Tibial artery (tissue), 4 donors: ENCODE results near the gene PTPRN2.

ENCODE experiments used
- DNase-seq, 2 donors: peaks; one replicate each; pipeline ENCODE4 v3.0.0-alpha.2; 2019
- H3K27ac ChIP-seq, 2 donors: fragments of 200-600 bp; sonication (generic) in 1 of 2; 1 replicate in 1 of 2; 2 replicates in 1 of 2; pipeline ENCODE4 v1.5.1; 2018 to 2019; ENCODE audit warnings: mild to moderate bottlenecking in 1 of 2
- H3K27me3 ChIP-seq, 2 donors: fragments of 200-600 bp; sonication (generic) in 1 of 2; one replicate each; pipeline versions ENCODE4 v1.5.1 to v1.6.0; 2016 to 2019
- H3K36me3 ChIP-seq, 3 donors: fragments of 200-600 bp; sonication (generic) in 2 of 3; one replicate each; pipeline ENCODE4 v1.5.1; 2016 to 2019; ENCODE audit warnings: mild to moderate bottlenecking in 2 of 3
- H3K4me1 ChIP-seq, 4 donors: fragments of 200-600 bp; sonication (generic) in 2 of 4; 1 replicate in 3 of 4; 2 replicates in 1 of 4; pipeline ENCODE4 v1.5.1; 2016 to 2019
- H3K4me3 ChIP-seq, 2 donors: fragments of 200-600 bp; sonication (generic) in 1 of 2; 1 replicate in 1 of 2; 2 replicates in 1 of 2; pipeline ENCODE4 v1.5.1; 2018 to 2019; ENCODE audit warnings: mild to moderate bottlenecking in 2 of 2
- H3K9me3 ChIP-seq, 3 donors: fragments of 200-600 bp; sonication (generic) in 1 of 3; one replicate each; pipeline ENCODE4 v1.5.1; 2016 to 2019
- CTCF ChIP-seq, 2 experiments: fragments of 200-600 bp in 1 of 2; fragments of 450-650 bp in 1 of 2; IDR thresholded peaks; one replicate each; pipeline ENCODE4 v1.5.1; 2017 to 2019; ENCODE audit warnings: antibody characterized with exemption in 2 of 2, mild to moderate bottlenecking in 1 of 2, moderate library complexity in 1 of 2
- intact Hi-C: fragments of 100-400 bp; cut with DNase I; formaldehyde crosslinking; loops from one replicate; pipeline ENCODE4 v1.15.0; 2023; ENCODE audit warnings: low total_unique reads

PTPRN2 gene

GRCh38 chr7:157675427-157675927 lies 912.1 kb downstream of the PTPRN2 start:
- intact Hi-C loops, result no loop called here
- H3K4me1 ChIP-seq, result no peaks in the 10 kb centered on the region
- no peaks in the 10 kb centered on the region for H3K36me3 ChIP-seq
- no peak for TF ChIP-seq CTCF (IDR thresholded peaks at IDR 0.05)
- no peaks in the 10 kb centered on the region for H3K9me3 ChIP-seq
- peaks cover 0 to 78% of the 10 kb centered on the region in 2 donors for H3K27me3 ChIP-seq
- no peak overlapping the region for H3K27ac ChIP-seq
- peak in 1 of 2 donors; percentile 61 for DNase-seq
- no peak overlapping the region for H3K4me3 ChIP-seq

DNA sequence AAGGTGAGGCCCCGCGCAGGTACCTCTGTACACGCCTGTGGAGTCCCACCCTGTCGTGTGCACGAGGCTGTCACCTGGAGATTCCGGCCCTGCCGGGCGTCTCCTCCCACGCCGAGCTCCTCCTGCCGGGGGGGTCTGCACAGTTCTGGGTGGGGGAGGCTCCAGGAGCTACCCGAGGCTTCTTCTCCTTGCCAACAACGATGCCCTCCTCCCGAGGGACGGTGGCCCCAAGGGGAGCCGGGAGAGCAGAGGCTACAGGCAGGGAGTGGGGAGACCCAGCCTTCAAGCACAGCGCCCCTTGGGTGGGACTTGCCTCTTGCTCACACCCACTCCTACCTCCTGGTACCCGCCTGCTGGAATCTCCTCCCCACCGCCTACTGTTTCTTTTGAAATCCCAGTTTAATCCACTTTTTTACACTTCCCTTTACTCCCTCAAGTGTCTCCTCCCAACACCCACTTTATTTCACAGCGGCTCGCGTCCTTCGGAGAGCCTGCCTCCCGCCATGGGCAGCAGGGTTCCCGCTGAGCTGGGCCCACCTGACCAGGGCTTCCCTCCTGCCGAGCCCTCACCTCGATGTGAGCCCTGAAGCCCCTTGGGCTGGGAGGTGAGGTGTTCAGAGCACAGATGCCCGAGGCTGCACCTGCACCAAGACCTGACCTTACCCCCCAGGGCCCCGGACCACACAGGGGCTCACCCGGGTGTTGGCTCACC lies 912.8 kb downstream of the PTPRN2 start:
- Histone ChIP-seq H3K4me1 (no peaks in the 10 kb centered on the region), H3K27ac (no peak overlapping the region)

DNA sequence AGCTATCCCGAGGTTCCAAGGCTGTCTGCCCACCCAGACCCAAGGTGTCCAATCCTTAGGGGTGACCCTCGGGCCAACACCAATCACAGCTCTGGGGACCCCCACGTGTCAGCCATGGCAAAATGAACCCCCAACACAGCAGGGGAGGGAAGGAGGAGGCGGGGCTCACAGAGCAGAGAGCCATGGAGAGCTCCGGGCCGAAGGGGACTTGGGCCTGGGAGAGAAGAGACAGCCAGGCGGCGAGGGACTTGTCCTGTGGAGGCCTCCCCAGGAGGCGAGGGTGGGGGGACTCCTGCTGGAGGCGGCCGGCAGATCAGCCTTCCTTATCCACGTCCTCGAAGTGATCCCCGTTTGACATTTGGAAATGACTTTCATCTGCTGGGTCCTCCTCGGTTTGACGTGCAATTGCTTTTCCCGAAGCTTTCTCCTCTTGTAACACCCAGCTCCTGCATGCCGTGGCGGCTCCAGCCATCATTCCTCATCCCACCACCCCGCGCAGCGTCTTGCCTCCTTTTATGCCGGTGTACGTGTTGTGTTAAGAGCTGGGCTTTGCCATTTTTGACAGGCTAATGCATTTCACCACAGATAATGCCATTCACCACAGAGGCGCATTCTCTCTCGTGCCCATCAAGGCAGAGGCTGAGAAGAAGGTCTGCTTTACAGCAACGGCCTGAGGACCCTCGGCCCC lies 913.5 kb downstream of the PTPRN2 start:
- peak in 1 of 2 donors; percentile 38 for DNase-seq
- no peak for TF ChIP-seq CTCF (IDR thresholded peaks at IDR 0.05)
- Histone ChIP-seq H3K27me3 (peaks cover 0 to 84% of the 10 kb centered on the region in 2 donors), H3K36me3 (no peaks in the 10 kb centered on the region), H3K27ac (no peak overlapping the region), H3K9me3 (peaks cover 0 to 5% (median 0%) of the 10 kb centered on the region in 3 donors), H3K4me1 (no peaks in the 10 kb centered on the region), H3K4me3 (no peak overlapping the region)
- intact Hi-C loops, result no loop called here

More for the DNA sequence above, 912.8 kb downstream of the PTPRN2 start:
- peak in 1 of 2 donors; percentile 48 for DNase-seq
- Histone ChIP-seq H3K27me3 (peaks cover 0 to 84% of the 10 kb centered on the region in 2 donors), H3K9me3 (peaks cover 0 to 2% (median 0%) of the 10 kb centered on the region in 3 donors), H3K36me3 (no peaks in the 10 kb centered on the region), H3K4me3 (no peak overlapping the region)
- intact Hi-C loops, result no loop called here
- TF ChIP-seq CTCF (IDR thresholded peaks at IDR 0.05), result no peak

DNA sequence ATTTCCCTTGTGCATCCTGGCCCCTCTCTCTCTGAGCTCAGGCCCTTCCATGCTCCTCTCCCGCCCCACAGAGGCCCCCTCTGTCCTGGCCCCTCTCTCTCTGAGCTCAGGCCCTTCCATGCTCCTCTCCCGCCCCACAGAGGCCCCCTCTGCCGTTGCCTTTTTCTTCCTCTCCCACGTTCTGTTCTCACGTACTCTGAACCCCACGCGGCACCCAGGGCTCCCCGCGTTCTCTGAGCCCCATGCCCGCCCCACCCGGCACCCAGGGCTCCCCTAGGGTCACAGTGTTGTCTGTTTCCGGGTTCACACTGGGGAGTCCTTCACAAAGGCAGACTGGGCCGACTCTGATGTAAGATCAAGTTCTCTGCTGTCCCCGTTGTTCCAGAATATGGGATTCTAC lies 914.0 kb downstream of the PTPRN2 start:
- Histone ChIP-seq H3K9me3 (peaks cover 0 to 5% (median 0%) of the 10 kb centered on the region in 3 donors), H3K4me3 (no peak overlapping the region), H3K27me3 (peaks cover 0 to 87% of the 10 kb centered on the region in 2 donors), H3K4me1 (no peaks in the 10 kb centered on the region), H3K27ac (no peak overlapping the region), H3K36me3 (no peaks in the 10 kb centered on the region)
- intact Hi-C loops, result no loop called here
- peak in 1 of 2 donors; percentile 53 for DNase-seq
- no peak for TF ChIP-seq CTCF (IDR thresholded peaks at IDR 0.05)

- no peak for TF ChIP-seq CTCF (IDR thresholded peaks at IDR 0.05)
- H3K36me3 ChIP-seq, result no peaks in the 10 kb centered on the region
- no peak overlapping the region for H3K27ac ChIP-seq
- intact Hi-C loops, result no loop called here
- peaks cover 0 to 5% (median 0%) of the 10 kb centered on the region in 3 donors for H3K9me3 ChIP-seq
- H3K4me3 ChIP-seq, result no peak overlapping the region
- no peaks in the 10 kb centered on the region for H3K4me1 ChIP-seq
- peaks cover 0 to 82% of the 10 kb centered on the region in 2 donors for H3K27me3 ChIP-seq
- DNase-seq, result peak in 1 of 2 donors; percentile 50
Measured at GRCh38 chr7:157671358-157672255, 916.0 kb downstream of the PTPRN2 start.
